ENCODE measurements around the gene SEMA6D. TPM values are rescaled to one million over a fixed set of nuclear protein-coding genes. Genes with fewer than 3 reads are reported as not detected.

SEMA6D gene
- total and polyA plus RNA-seq, 8 donors: 4.7 to 14.1 (median 6.3) TPM

GRCh38 chr15:47719730-47720129 is 2.4 kb downstream of the SEMA6D start:
- Histone ChIP-seq H3K4me1 (peaks cover 4 to 8% (median 7%) of the 10 kb centered on the region in 3 donors), H3K27me3 (no peaks in the 10 kb centered on the region), H3K9me3 (no peaks in the 10 kb centered on the region), H3K36me3 (no peaks in the 10 kb centered on the region), H3K27ac (no peak overlapping the region), H3K4me3 (peak overlapping the region in 2 of 4 donors; percentile 75 to 85)
- intact Hi-C loops (cut with DNase I): loop anchor here in 1 of 3 donors (5.0 kb wide), 1 partner anchor 268 kb away; no protein-coding TSS in a partner anchor
- no peak for FAIRE-seq
- TF ChIP-seq CTCF (IDR thresholded peaks at IDR 0.05): no peak
- DNase-seq: no peak
- ATAC-seq: peak in 1 of 4 donors; percentile 8

- H3K27me3 ChIP-seq: no peaks in the 10 kb centered on the region
- H3K27ac ChIP-seq: no peak overlapping the region
- H3K36me3 ChIP-seq: no peaks in the 10 kb centered on the region
- H3K4me1 ChIP-seq: peaks cover 4 to 8% (median 7%) of the 10 kb centered on the region in 3 donors
- ATAC-seq (no peak), DNase-seq (no peak), FAIRE-seq (no peak)
- H3K4me3 ChIP-seq: peak overlapping the region in 1 of 4 donors; percentile 85
- WGBS, 2 donors: 68 to 70% methylated on average over 4 of the region's 4 CpGs
- H3K9me3 ChIP-seq: no peaks in the 10 kb centered on the region
- no peak for TF ChIP-seq CTCF (IDR thresholded peaks at IDR 0.05)
- intact Hi-C loops (cut with DNase I): no loop called here
Observed at GRCh38 chr15:47720555-47720954, 3.2 kb downstream of the SEMA6D start.

- Histone ChIP-seq H3K4me3 (no peak overlapping the region), H3K36me3 (no peaks in the 10 kb centered on the region), H3K27me3 (no peaks in the 10 kb centered on the region), H3K9me3 (no peaks in the 10 kb centered on the region), H3K4me1 (peaks cover 12 to 18% (median 16%) of the 10 kb centered on the region in 3 donors), H3K27ac (no peak overlapping the region)
- ATAC-seq (no peak), DNase-seq (no peak), FAIRE-seq (no peak)
- TF ChIP-seq CTCF (IDR thresholded peaks at IDR 0.05): no peak
- 34 to 38% methylated on average over 4 of the region's 4 CpGs for WGBS, 2 donors
- intact Hi-C loops (cut with DNase I): no loop called here
Observed at GRCh38 chr15:47721676-47722075, 4.4 kb downstream of the SEMA6D start.

GRCh38 chr15:47724346-47724745 is 7.0 kb downstream of the SEMA6D start:
- H3K9me3 ChIP-seq: no peaks in the 10 kb centered on the region
- FAIRE-seq: no peak
- no peaks in the 10 kb centered on the region for H3K27me3 ChIP-seq
- H3K4me3 ChIP-seq: no peak overlapping the region
- 77 to 90% methylated on average over 2 of the region's 2 CpGs for WGBS, 2 donors
- DNase-seq: no peak
- intact Hi-C loops (cut with DNase I): no loop called here
- no peak for TF ChIP-seq CTCF (IDR thresholded peaks at IDR 0.05)
- no peaks in the 10 kb centered on the region for H3K36me3 ChIP-seq
- peaks cover 12 to 18% (median 18%) of the 10 kb centered on the region in 3 donors for H3K4me1 ChIP-seq
- no peak for ATAC-seq
- H3K27ac ChIP-seq: no peak overlapping the region

- H3K36me3 ChIP-seq: no peaks in the 10 kb centered on the region
- H3K27ac ChIP-seq: no peak overlapping the region
- no peaks in the 10 kb centered on the region for H3K27me3 ChIP-seq
- H3K4me1 ChIP-seq: peaks cover 11 to 18% (median 12%) of the 10 kb centered on the region in 3 donors
- no peak for FAIRE-seq
- no peak for DNase-seq
- intact Hi-C loops (cut with DNase I): no loop called here
- H3K9me3 ChIP-seq: no peaks in the 10 kb centered on the region
- WGBS, 2 donors: 88 to 90% methylated on average over 4 of the region's 4 CpGs
- no peak for ATAC-seq
- no peak for TF ChIP-seq CTCF (IDR thresholded peaks at IDR 0.05)
- no peak overlapping the region for H3K4me3 ChIP-seq
Observed at GRCh38 chr15:47725051-47725450, 7.7 kb downstream of the SEMA6D start.
